BLaER1 (cell line): Measurements from ENCODE around the gene GPR4.

Experiments used
- H3K27ac ChIP-seq: shearing (Covaris generic); formaldehyde crosslinking; 2 replicates; pipeline ENCODE4 v1.8.1; 2022
- H3K27me3 ChIP-seq: shearing (Covaris generic); formaldehyde crosslinking; 2 replicates; pipeline ENCODE4 v1.8.1; 2022
- H3K36me3 ChIP-seq: shearing (Covaris generic); formaldehyde crosslinking; 2 replicates; pipeline ENCODE4 v1.8.1; 2022
- H3K4me1 ChIP-seq: shearing (Covaris generic); formaldehyde crosslinking; 2 replicates; pipeline ENCODE4 v1.8.1; 2022
- H3K4me2 ChIP-seq: shearing (Covaris generic); formaldehyde crosslinking; 2 replicates; pipeline ENCODE4 v1.8.1; 2022
- H3K4me3 ChIP-seq: shearing (Covaris generic); formaldehyde crosslinking; 2 replicates; pipeline ENCODE4 v1.8.1; 2022
- H3K9ac ChIP-seq: shearing (Covaris generic); formaldehyde crosslinking; 2 replicates; pipeline ENCODE4 v1.8.1; 2022
- H3K9me3 ChIP-seq: shearing (Covaris generic); formaldehyde crosslinking; 2 replicates; pipeline ENCODE4 v1.8.1; 2022
- H4K20me1 ChIP-seq: shearing (Covaris generic); formaldehyde crosslinking; 2 replicates; pipeline ENCODE4 v1.8.1; 2022
- Cebpa-rat ChIP-seq: shearing (Covaris generic); IDR thresholded peaks from 2 replicates; pipeline ENCODE4 v1.8.1; 2022

Gene GPR4

DNA sequence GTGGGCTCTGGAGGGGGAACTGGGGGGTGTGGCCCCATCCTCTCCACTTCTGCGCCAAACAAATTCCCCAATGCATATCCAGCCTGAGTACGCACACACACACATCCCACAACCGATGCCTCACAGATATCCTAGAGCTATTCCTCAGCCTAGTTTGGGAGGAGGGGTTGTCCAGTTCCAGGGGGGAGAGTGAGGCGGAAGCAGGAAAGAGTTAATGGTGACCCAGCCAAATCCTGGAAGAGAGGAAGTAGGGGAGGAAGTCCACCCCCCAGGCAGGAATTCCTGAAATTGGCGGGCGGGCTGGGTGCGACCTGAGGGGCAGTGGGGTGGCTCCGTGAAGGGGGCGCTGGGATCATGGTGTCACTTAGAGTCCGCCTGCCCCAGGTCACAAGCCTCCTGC is 897 bp downstream of the GPR4 start:
- peaks cover 88% of the 10 kb centered on the region for H3K27me3 ChIP-seq
- H3K36me3 ChIP-seq: no peaks in the 10 kb centered on the region
- peaks cover 34% of the 10 kb centered on the region for H3K4me1 ChIP-seq
- no peaks in the 10 kb centered on the region for H3K9me3 ChIP-seq
- no peak overlapping the region for H3K4me2 ChIP-seq
- TF ChIP-seq Cebpa-rat: no peak
- H3K4me3 ChIP-seq: no peak overlapping the region
- H3K27ac ChIP-seq: no peak overlapping the region
- no peaks in the 10 kb centered on the region for H4K20me1 ChIP-seq
- no peak overlapping the region for H3K9ac ChIP-seq

DNA sequence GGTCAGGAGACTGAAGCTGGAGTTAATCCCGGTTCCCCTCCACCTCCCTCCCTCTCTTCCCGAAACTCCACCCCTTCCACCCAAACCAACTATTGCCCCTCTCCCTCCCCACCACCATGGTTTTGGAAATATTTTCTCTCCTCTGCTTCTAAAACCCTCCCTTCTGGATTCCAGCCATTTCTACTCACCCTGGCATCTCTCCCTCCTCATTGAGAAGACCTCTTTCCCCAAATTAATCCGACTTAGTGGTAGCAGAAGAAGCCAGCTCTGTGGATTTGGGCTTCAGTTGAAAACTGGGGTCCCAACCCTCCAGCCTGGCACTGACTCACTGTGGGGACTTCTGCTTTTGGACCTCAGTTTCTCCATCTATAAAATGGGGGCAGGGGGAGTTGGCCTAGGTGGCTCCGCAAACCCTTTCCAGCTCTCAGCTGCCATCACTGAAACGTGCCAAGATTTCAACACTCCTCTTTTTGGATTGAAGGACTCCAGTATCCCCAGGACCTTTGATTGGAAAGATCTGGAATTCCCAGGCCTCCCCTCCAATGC is 1.6 kb downstream of the GPR4 start:
- Histone ChIP-seq H3K27me3 (peaks cover 95% of the 10 kb centered on the region), H4K20me1 (no peaks in the 10 kb centered on the region), H3K27ac (no peak overlapping the region), H3K4me1 (peaks cover 34% of the 10 kb centered on the region), H3K4me3 (no peak overlapping the region), H3K4me2 (peak overlapping the region; percentile 80), H3K36me3 (no peaks in the 10 kb centered on the region), H3K9ac (no peak overlapping the region), H3K9me3 (no peaks in the 10 kb centered on the region)
- no peak for TF ChIP-seq Cebpa-rat

GRCh38 chr19:45599286-45599685 is 2.7 kb downstream of the GPR4 start:
- Histone ChIP-seq H3K27ac (no peak overlapping the region), H3K27me3 (peaks cover 91% of the 10 kb centered on the region)

DNA sequence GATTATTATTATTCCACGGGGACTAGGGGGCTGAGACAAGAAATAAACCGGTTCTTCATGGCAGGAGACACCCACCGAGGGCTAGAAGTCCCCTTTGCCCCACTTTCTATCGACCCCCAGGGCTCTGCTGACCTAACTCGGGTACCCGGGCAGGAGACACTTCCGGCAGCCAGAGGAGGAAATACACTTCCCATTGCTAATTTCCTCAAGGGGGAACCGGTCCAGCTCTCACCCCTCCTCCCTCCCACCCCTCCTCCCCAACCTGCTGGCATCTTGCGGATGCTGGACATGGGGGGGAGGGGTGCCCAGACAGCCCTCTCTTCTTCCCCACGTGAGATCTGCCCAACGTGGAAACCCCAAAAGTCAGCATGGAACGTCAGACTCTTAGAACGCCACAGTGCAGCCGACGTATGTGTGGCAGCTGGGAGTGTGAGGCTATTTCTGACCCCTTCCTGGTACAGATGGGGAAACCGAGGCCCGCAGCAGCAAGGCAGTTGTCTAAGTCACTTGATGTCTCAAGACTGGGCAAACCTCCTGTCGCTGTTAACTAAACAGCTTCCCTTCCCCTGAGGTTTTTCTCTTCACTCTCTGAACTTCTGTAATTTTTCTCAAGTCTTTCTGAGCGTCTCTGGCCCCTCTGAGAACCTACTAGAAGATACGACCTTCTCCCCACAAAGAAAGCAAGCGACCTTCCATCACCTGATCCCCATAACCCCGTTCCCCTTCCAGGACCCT is 3.6 kb downstream of the GPR4 start:
- H3K4me3 ChIP-seq: peak overlapping the region; percentile 48; the same call in 1 of the 2 replicates
- H3K4me2 ChIP-seq: peak overlapping the region; percentile 80
- H3K27ac ChIP-seq: no peak overlapping the region

More at GRCh38 chr19:45599286-45599685, 2.7 kb downstream of the GPR4 start:
- H3K4me3 ChIP-seq: peak overlapping the region; percentile 48
- no peaks in the 10 kb centered on the region for H3K9me3 ChIP-seq
- TF ChIP-seq Cebpa-rat: no peak
- H3K4me2 ChIP-seq: peak overlapping the region; percentile 80
- H4K20me1 ChIP-seq: no peaks in the 10 kb centered on the region
- peaks cover 34% of the 10 kb centered on the region for H3K4me1 ChIP-seq
- no peak overlapping the region for H3K9ac ChIP-seq
- H3K36me3 ChIP-seq: no peaks in the 10 kb centered on the region

DNA sequence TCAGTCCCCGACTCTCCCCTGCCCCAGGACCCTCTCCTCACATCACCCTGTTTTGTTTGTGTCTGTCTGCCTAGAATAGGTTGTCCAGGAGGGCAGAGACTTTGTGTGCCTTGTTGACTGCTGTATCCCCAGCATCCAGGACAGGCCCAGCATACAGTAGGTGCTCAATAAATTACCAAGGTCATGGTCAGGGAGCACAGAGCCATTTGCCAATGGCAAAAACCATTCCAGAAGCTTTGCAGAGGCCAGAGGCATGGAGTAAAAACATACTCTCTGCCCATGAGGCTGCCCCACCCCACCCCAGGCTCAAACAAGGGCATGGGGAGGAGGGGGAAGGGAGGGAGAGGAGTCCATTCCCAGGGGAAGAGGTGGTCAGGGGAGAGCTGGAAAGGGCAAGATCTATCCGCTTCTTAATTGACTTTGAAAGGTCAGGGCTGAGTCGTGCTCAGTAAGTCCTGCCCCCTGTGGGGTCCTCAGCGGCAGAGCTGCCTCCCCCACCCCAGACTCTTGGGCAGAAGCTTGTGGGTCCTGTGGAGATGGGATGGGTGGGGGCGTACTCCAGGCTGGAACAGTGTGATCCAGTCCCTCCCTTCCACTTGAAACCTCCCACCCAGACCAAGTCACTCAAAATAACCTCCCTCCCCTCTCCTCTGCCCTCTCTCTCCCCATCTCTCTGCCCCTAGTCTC is 4.4 kb downstream of the GPR4 start:
- Histone ChIP-seq H3K9me3 (no peaks in the 10 kb centered on the region), H3K4me1 (peaks cover 34% of the 10 kb centered on the region), H3K27me3 (peaks cover 73% of the 10 kb centered on the region), H3K27ac (no peak overlapping the region), H4K20me1 (no peaks in the 10 kb centered on the region), H3K9ac (no peak overlapping the region), H3K36me3 (no peaks in the 10 kb centered on the region), H3K4me2 (peak overlapping the region; percentile 80), H3K4me3 (no peak overlapping the region)
- no peak for TF ChIP-seq Cebpa-rat

More for the DNA sequence above, 3.6 kb downstream of the GPR4 start:
- Histone ChIP-seq H3K27me3 (peaks cover 82% of the 10 kb centered on the region), H4K20me1 (no peaks in the 10 kb centered on the region), H3K9me3 (no peaks in the 10 kb centered on the region), H3K9ac (no peak overlapping the region), H3K36me3 (no peaks in the 10 kb centered on the region), H3K4me1 (peaks cover 34% of the 10 kb centered on the region)
- TF ChIP-seq Cebpa-rat: no peak

- Histone ChIP-seq H3K9me3 (no peaks in the 10 kb centered on the region), H3K4me3 (no peak overlapping the region), H3K9ac (no peak overlapping the region), H3K27ac (no peak overlapping the region), H3K4me2 (no peak overlapping the region), H4K20me1 (no peaks in the 10 kb centered on the region), H3K4me1 (peaks cover 34% of the 10 kb centered on the region), H3K27me3 (peaks cover 56% of the 10 kb centered on the region), H3K36me3 (no peaks in the 10 kb centered on the region)
- TF ChIP-seq Cebpa-rat: no peak
These were observed 6.2 kb downstream of the GPR4 start for GRCh38 chr19:45595814-45596213.

- Histone ChIP-seq H3K27me3 (peaks cover 33% of the 10 kb centered on the region), H3K4me2 (no peak overlapping the region), H3K9ac (no peak overlapping the region), H3K9me3 (no peaks in the 10 kb centered on the region), H3K4me1 (peaks cover 16% of the 10 kb centered on the region), H3K4me3 (no peak overlapping the region), H3K36me3 (no peaks in the 10 kb centered on the region), H3K27ac (no peak overlapping the region), H4K20me1 (no peaks in the 10 kb centered on the region)
- no peak for TF ChIP-seq Cebpa-rat
These were observed 8.5 kb downstream of the GPR4 start for GRCh38 chr19:45593520-45593919.

- no peak overlapping the region for H3K4me2 ChIP-seq
- no peak for TF ChIP-seq Cebpa-rat
- peaks cover 21% of the 10 kb centered on the region for H3K27me3 ChIP-seq
- peaks cover 16% of the 10 kb centered on the region for H3K4me1 ChIP-seq
- no peaks in the 10 kb centered on the region for H4K20me1 ChIP-seq
- H3K9ac ChIP-seq: no peak overlapping the region
- H3K9me3 ChIP-seq: no peaks in the 10 kb centered on the region
- no peak overlapping the region for H3K4me3 ChIP-seq
- no peaks in the 10 kb centered on the region for H3K36me3 ChIP-seq
- H3K27ac ChIP-seq: no peak overlapping the region
These were observed 9.6 kb downstream of the GPR4 start for GRCh38 chr19:45592366-45592765.

DNA sequence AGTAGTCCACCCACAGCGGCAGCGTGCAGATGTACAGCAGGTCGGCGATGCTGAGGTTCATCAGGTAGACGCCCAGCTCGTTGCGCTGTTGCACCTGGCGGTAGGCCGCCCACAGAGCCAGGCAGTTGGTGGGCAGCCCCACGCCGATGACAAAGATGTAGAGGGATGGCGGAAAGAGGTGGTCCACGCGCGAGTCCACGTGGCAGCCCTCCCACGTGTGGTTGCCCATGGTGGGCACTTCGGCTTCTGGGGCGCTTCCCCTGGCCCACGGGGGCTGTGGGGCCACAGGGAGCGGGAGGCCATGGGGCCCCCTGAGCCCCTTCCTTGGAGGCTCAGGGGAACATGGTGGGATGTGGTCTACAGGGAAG is 10.4 kb downstream of the GPR4 start:
- Histone ChIP-seq H3K9me3 (no peaks in the 10 kb centered on the region), H3K9ac (no peak overlapping the region), H3K27ac (no peak overlapping the region), H4K20me1 (no peaks in the 10 kb centered on the region), H3K4me3 (no peak overlapping the region), H3K27me3 (peaks cover 14% of the 10 kb centered on the region), H3K4me2 (no peak overlapping the region), H3K4me1 (peaks cover 17% of the 10 kb centered on the region), H3K36me3 (no peaks in the 10 kb centered on the region)
- TF ChIP-seq Cebpa-rat: no peak

GRCh38 chr19:45591004-45591637 is 10.9 kb downstream of the GPR4 start:
- TF ChIP-seq Cebpa-rat: no peak
- H3K4me2 ChIP-seq: no peak overlapping the region

More at GRCh38 chr19:45591004-45591637, 10.9 kb downstream of the GPR4 start:
- H3K9ac ChIP-seq: no peak overlapping the region
- H3K27ac ChIP-seq: no peak overlapping the region
- peaks cover 17% of the 10 kb centered on the region for H3K4me1 ChIP-seq
- no peaks in the 10 kb centered on the region for H4K20me1 ChIP-seq
- H3K9me3 ChIP-seq: no peaks in the 10 kb centered on the region
- no peak overlapping the region for H3K4me3 ChIP-seq
- H3K27me3 ChIP-seq: peaks cover 9% of the 10 kb centered on the region; the same call in 1 of the 2 replicates
- H3K36me3 ChIP-seq: no peaks in the 10 kb centered on the region
